ENCODE measurements around the gene ZNF616.

DNA sequence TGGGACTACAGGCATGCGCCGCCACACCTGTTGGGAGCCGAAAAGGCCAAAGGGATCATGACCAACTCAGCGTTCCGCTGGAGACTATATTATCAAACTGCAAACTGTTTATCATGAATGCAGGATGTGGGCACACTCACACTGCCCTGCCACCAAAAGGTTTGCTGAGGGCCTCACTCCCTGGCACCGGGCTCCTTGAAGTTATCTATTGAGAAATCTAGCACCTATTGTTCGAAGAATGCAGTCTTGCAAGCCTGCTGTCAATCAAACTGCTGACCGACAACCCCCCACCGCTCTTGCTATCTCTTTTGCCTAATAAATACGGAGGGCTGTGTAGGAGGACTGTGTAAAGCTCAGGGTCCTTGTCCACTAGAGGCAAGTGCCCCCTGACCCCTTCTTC, 36.8 kb upstream of the ZNF616 start:
- TF ChIP-seq, protein P1, sequence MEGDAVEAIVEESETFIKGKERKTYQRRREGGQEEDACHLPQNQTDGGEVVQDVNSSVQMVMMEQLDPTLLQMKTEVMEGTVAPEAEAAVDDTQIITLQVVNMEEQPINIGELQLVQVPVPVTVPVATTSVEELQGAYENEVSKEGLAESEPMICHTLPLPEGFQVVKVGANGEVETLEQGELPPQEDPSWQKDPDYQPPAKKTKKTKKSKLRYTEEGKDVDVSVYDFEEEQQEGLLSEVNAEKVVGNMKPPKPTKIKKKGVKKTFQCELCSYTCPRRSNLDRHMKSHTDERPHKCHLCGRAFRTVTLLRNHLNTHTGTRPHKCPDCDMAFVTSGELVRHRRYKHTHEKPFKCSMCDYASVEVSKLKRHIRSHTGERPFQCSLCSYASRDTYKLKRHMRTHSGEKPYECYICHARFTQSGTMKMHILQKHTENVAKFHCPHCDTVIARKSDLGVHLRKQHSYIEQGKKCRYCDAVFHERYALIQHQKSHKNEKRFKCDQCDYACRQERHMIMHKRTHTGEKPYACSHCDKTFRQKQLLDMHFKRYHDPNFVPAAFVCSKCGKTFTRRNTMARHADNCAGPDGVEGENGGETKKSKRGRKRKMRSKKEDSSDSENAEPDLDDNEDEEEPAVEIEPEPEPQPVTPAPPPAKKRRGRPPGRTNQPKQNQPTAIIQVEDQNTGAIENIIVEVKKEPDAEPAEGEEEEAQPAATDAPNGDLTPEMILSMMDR (IDR thresholded peaks at IDR 0.05): no peak
- TF ChIP-seq POLR2A (IDR thresholded peaks at IDR 0.05): no peak
